ENCODE results near the gene ANKS1B. TPM values are rescaled to one million over a fixed set of nuclear protein-coding genes. Genes with fewer than 3 reads are reported as not detected.

ANKS1B gene
- total and polyA plus RNA-seq, 2 of the 4 experiments (the other 2 are of a cell fraction) = 0.17 to 0.18 TPM

GRCh38 chr12:98757455-98757854, 1227.3 kb downstream of the ANKS1B start:
- H3K4me2 ChIP-seq (ENCODE audit: low read depth, low read length) = no peak overlapping the region
- intact Hi-C loops (cut with micrococcal nuclease) (no loop called here), in situ Hi-C loops (cut with MboI; ENCODE audit: low sequenced_read_pairs) (no loop called here), dilution Hi-C loops (cut with HindIII; ENCODE audit: low sequenced_read_pairs, unreplicated experiment) (no loop called here)
- no peak overlapping the region for H4K91ac ChIP-seq (ENCODE audit: insufficient read depth, low read depth, low read length)
- no peak overlapping the region for H3K4ac ChIP-seq (ENCODE audit: low read depth, low read length)
- ChIA-PET CTCF (interaction anchor here (0.6 to 0.7 kb wide), 2 partner anchors 28 to 1914 kb away, joined by 3 to 7 read pairs; no protein-coding TSS in a partner anchor), POLR2A (ENCODE audit: unreplicated experiment) (no interaction called here)
- H3K27ac ChIP-seq (ENCODE audit: insufficient read depth, low read length) = no peak overlapping the region
- ATAC-seq (ENCODE audit: low read depth) (no peak), DNase-seq (no peak)
- no peak overlapping the region for H3K14ac ChIP-seq (replicated peaks; ENCODE audit: low read depth, low read length)
- 70% methylated on average over 2 of the region's 4 CpGs; no CpG with 5 or more reads in 1 of the 2 experiments for WGBS, 2 experiments (ENCODE audit: extremely low coverage in 2 of 2, insufficient read length in 1 of 2)
- H2BK20ac ChIP-seq (ENCODE audit: low read depth, low read length) = no peak overlapping the region
- no peaks in the 10 kb centered on the region for H3K79me1 ChIP-seq (ENCODE audit: low read depth in 1 of 2, low read length in 2 of 2)
- no peak overlapping the region for H3K9ac ChIP-seq (ENCODE audit: low read depth, low read length)
- H3K27me3 ChIP-seq (ENCODE audit: control insufficient read depth, insufficient read depth, low read length) = peaks cover 2% of the 10 kb centered on the region
- H3K56ac ChIP-seq (ENCODE audit: extremely low read depth, insufficient read depth, low read length) = no peak overlapping the region
- H3K4me1 ChIP-seq (ENCODE audit: control insufficient read depth, insufficient read depth, low read length) = peaks cover 2% of the 10 kb centered on the region
- no peak for TF ChIP-seq FOS (IDR thresholded peaks at IDR 0.05; ENCODE audit: low read depth, low read length)
- TF ChIP-seq CHD1 (IDR thresholded peaks at IDR 0.05; ENCODE audit: low read depth, low read length) = no peak
- no peak for TF ChIP-seq CTCF (conservative IDR thresholded peaks at IDR 0.05; ENCODE audit: low read depth, low read length)
- TF ChIP-seq BHLHE40 (IDR thresholded peaks at IDR 0.05; ENCODE audit: low read depth, low read length) = no peak
- TF ChIP-seq NFE2L2 (IDR thresholded peaks at IDR 0.05; ENCODE audit: low read depth, low read length) = no peak
- TF ChIP-seq RCOR1 (IDR thresholded peaks at IDR 0.05; ENCODE audit: insufficient replicate concordance, low read length) = no peak
- TF ChIP-seq ELK1 (IDR thresholded peaks at IDR 0.05; ENCODE audit: borderline replicate concordance, low read depth, low read length) = no peak
- no peak for TF ChIP-seq MAFK (IDR thresholded peaks at IDR 0.05; ENCODE audit: low read depth, low read length)
- TF ChIP-seq, protein P1, sequence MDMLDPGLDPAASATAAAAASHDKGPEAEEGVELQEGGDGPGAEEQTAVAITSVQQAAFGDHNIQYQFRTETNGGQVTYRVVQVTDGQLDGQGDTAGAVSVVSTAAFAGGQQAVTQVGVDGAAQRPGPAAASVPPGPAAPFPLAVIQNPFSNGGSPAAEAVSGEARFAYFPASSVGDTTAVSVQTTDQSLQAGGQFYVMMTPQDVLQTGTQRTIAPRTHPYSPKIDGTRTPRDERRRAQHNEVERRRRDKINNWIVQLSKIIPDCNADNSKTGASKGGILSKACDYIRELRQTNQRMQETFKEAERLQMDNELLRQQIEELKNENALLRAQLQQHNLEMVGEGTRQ (IDR thresholded peaks at IDR 0.05; ENCODE audit: low read depth, low read length) = no peak
- no peak for TF ChIP-seq RAD21 (IDR thresholded peaks at IDR 0.05; ENCODE audit: low read length)
- TF ChIP-seq SMC3 (IDR thresholded peaks at IDR 0.05; ENCODE audit: low read depth, low read length) = no peak
- TF ChIP-seq MXI1 (IDR thresholded peaks at IDR 0.05; ENCODE audit: borderline replicate concordance, low read depth, low read length) = no peak
- TF ChIP-seq POLR2A (IDR thresholded peaks at IDR 0.05; ENCODE audit: low read depth, low read length) = no peak
- TF ChIP-seq RFX5 (IDR thresholded peaks at IDR 0.05; ENCODE audit: low read depth, low read length) = no peak
- no peak for TF ChIP-seq MAZ (IDR thresholded peaks at IDR 0.05; ENCODE audit: borderline replicate concordance, low read depth, low read length)
- H2AFZ ChIP-seq (replicated peaks; ENCODE audit: low read length, poor library complexity) = no peak overlapping the region
- H2BK15ac ChIP-seq (ENCODE audit: low read depth, low read length) = no peak overlapping the region
- H2AK5ac ChIP-seq (ENCODE audit: low read depth, low read length) = no peak overlapping the region
- no peak overlapping the region for H2BK120ac ChIP-seq (ENCODE audit: low read depth, low read length)
- H2BK5ac ChIP-seq (ENCODE audit: low read depth, low read length, poor library complexity, severe bottlenecking) = no peak overlapping the region
- no peak overlapping the region for H3K18ac ChIP-seq (ENCODE audit: low read depth, low read length)
- H3K9me1 ChIP-seq (ENCODE audit: insufficient read depth, low read length) = peaks cover 8% of the 10 kb centered on the region; the same call in 1 of the 2 replicates
- H4K5ac ChIP-seq (ENCODE audit: low read depth, low read length) = no peak overlapping the region
- no peak overlapping the region for H3K23ac ChIP-seq (ENCODE audit: low read depth, low read length)
- H3K9me3 ChIP-seq (ENCODE audit: control insufficient read depth, insufficient read depth, low read length) = no peaks in the 10 kb centered on the region
- no peaks in the 10 kb centered on the region for H4K20me1 ChIP-seq (ENCODE audit: insufficient read depth, low read length)
- no peak overlapping the region for H2AK9ac ChIP-seq (replicated peaks; ENCODE audit: low read depth, low read length, poor library complexity)
- no peak overlapping the region for H3K4me3 ChIP-seq (ENCODE audit: insufficient read depth, low read depth, low read length)
- H3K36me3 ChIP-seq (ENCODE audit: control insufficient read depth, insufficient read depth, low read length) = no peaks in the 10 kb centered on the region
- no peak overlapping the region for H4K8ac ChIP-seq (ENCODE audit: low read depth in 2 of 2, low read length in 2 of 2)
- no TSS peak for BruUV-seq (replicated peaks)

Measured in IMR-90 (cell line).